Measurements from ENCODE around the gene XIRP1.

DNA sequence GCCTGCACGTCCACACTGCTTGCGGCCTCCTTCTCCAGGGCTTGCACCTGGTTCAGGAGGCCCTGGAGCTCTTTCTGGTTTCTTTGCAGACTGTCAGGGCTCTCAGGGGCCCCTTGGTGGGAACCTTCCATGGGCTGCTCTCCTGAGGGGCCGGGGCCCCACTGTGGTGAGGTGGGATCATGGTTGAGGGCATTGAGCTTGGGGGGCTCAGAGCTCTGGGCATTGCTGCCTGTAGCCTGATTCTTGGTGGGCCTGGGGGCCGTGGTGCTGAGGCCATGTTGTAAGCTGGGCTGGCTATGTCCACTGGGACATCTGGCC, 7.5 kb downstream of the XIRP1 start:
- TF ChIP-seq POLR2A (IDR thresholded peaks at IDR 0.05) = no peak
- TF ChIP-seq, protein P1, sequence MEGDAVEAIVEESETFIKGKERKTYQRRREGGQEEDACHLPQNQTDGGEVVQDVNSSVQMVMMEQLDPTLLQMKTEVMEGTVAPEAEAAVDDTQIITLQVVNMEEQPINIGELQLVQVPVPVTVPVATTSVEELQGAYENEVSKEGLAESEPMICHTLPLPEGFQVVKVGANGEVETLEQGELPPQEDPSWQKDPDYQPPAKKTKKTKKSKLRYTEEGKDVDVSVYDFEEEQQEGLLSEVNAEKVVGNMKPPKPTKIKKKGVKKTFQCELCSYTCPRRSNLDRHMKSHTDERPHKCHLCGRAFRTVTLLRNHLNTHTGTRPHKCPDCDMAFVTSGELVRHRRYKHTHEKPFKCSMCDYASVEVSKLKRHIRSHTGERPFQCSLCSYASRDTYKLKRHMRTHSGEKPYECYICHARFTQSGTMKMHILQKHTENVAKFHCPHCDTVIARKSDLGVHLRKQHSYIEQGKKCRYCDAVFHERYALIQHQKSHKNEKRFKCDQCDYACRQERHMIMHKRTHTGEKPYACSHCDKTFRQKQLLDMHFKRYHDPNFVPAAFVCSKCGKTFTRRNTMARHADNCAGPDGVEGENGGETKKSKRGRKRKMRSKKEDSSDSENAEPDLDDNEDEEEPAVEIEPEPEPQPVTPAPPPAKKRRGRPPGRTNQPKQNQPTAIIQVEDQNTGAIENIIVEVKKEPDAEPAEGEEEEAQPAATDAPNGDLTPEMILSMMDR (IDR thresholded peaks at IDR 0.05) = no peak
